NT2/D1 (cell line): ENCODE data around the gene AMZ2.

ENCODE experiments used
- SUZ12 ChIP-seq: IDR thresholded peaks from 2 replicates; pipeline ENCODE4 v1.6.1; 2011; ENCODE audit not compliant: insufficient read length, insufficient read depth; ENCODE audit errors: extremely low read depth
- YY1 ChIP-seq: IDR thresholded peaks from 2 replicates; pipeline ENCODE4 v1.6.1; 2011; ENCODE audit not compliant: insufficient read length, insufficient read depth

GRCh38 chr17:68273722-68274121, 25.9 kb downstream of the AMZ2 start:
- TF ChIP-seq YY1 (no peak), SUZ12 (no peak)
